Smooth muscle cell of trachea (primary cell): ENCODE data around the gene IMPDH2. TPM values are rescaled to one million over a fixed set of nuclear protein-coding genes. Genes with fewer than 3 reads are reported as not detected.

Experiments
- total RNA-seq: library from RNA; depleted of rRNA; stranded (reverse); fragments of >200 nt; gene quantifications from 2 replicates; pipeline ENCODE4 v1.2.1, GENCODE V29; 2014

IMPDH2 gene
- total RNA-seq: 335 and 458 TPM in 2 replicates

DNA sequence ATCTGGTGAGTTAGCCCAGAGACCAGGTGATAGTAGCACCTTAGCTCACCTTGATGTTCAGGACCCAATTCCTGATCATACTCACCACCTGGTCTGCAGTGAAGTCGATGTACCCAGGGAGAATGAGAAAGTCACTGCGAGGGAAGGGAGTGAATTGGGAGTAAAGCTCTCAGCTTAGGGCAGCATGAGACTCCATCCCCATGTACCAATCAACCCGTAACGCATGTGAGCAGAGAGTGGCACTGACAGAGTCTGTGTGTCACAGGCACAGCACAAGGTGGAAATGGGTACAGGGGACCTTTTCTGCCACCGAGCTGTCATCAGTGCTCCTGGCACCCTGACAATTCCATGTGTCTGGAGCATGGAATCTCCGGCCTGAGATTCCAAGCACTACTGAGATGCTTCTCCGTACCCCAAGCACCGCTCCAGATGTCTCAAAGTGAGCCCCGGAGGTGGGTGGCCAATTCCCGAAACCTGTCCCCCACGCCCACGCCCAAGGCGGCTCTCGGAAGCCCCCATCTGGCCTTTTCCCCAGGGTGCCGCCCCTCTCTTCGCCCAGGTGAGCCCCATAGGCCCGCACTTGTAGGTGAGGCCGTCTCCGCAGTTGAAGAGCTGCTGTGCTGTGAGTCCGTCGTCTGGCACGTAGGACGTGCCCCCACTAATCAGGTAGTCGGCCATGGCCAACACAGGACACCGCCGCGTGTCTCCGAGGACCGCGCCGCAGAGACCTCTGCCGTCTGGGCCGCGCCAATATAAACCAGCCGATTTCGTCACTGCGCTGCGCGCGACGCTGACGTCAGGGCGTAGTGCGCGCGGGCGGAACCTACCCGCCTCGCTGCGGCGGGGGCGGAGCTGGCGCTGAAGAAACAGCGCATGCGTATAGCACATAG is at the start of gene IMPDH2:
Gene IMPDH2, minus strand, starts transcription at position 726 of the 890 bp plus-strand sequence. Its CDS starts 48 bp downstream, at position 678.

DNA sequence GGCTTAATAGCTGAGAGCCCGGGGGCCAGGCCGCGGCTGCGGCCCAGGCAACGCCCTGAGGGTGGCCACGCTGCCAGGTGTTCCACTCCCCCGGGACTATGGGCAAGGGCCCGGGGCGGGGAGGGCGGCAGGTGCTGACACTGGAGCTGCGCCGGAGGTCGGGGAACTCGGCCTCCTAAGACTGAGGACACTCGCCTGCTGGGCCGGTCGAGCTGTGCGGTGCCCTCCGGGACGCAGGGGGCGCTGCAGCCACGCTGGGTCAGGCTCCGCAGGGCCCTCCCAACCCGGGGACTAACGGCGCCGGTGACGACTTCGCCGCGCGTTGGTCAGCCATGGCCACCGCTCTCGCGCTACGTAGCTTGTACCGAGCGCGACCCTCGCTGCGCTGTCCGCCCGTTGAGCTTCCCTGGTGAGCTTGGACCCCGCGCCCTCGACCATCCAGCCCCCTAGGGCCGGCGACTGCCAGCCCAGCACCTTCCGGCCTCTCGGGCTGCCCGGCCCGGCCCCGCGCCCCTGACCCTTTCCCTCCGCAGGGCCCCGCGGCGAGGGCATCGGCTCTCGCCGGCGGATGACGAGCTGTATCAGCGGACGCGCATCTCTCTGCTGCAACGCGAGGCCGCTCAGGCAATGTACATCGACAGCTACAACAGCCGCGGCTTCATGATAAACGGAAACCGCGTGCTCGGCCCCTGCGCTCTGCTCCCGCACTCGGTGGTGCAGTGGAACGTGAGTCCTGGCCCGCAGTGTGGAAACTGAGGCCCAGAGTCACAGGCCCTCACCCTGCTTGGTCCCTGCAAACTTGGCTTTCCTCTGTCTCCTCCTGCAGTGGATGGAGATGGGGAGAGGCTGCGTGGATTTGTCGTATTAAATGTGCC is 7.1 kb downstream of the IMPDH2 start, which contains the start of gene NDUFAF3:
Gene NDUFAF3, plus strand, starts transcription at position 309 of the 875 bp plus-strand sequence. Its CDS starts 24 bp downstream, at position 333.

DNA sequence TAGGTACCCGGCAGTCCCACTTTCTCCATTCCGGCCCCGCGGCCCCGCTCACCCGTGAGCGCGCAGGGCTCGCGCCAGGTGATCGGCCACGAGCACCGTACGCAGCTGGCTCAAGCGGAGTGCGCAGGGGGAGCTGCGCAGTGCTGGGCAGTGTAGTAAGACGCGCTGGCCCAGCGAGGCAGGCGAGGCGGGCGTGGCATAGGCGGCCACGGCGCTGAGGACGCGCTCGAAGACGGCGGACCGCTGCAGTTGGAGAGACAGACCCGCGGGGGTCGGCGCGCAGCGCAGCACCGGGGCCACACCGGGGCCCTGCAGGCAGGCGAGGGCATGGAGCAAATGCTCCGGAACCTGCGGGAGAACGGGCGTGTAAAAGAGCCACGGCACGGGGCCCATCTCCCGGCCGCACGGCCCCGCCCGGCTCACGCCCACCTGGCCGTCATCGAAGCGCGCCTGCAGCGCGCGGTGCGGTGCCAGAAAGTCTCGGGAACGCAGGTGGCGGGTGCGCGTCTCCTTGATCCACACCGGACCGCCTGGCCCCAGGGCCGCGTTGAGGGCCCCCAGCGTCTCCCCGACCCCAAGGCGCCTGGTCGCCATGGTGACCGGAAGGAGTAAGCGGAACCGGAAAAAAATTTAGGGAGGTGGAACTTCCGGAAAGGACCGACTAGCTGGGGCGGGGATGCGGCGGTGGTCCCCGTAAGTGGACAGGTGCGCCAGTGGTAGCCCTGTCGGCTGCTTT is 11.1 kb downstream of the IMPDH2 start, which contains the start of gene DALRD3:
Gene DALRD3, minus strand, starts transcription at position 610 of the 736 bp plus-strand sequence. Its CDS starts 16 bp downstream, at position 594.

DNA sequence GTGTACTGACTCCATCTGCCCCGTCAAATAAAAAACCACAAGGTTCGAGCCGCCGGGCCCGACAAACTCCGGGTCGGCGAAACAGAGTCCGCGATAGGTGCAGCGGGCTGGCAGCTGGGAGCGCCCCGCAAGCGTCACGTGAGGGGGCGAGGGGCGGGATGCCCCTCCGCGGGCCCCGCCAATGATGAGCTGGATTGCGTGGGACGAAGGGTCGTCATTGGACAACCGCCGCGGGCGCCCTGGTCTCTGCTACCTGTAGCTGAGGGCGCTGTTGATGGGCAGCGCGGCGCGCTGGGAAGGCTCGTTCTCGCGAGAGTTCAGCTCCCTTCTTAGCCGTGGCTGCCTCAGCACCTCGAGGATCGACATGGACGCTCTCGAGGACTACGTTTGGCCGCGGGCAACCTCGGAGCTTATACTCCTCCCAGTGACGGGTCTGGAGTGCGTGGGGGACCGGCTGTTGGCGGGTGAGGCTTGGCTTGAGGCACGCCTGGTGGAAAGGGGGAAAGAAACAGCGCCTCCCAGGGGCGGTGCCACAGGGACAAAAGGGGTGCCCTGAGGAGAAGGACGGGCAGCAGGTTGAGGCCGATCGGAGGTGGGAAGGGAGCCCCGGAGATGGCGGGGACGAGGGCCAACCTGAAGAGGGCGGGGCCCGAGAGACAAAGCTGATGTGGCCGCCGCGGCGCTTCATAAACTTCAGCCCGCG is 22.0 kb downstream of the IMPDH2 start, which contains the start of gene WDR6:
Gene WDR6, plus strand, starts transcription at position 324 of the 703 bp plus-strand sequence. Its CDS starts 41 bp downstream, at position 365.

DNA sequence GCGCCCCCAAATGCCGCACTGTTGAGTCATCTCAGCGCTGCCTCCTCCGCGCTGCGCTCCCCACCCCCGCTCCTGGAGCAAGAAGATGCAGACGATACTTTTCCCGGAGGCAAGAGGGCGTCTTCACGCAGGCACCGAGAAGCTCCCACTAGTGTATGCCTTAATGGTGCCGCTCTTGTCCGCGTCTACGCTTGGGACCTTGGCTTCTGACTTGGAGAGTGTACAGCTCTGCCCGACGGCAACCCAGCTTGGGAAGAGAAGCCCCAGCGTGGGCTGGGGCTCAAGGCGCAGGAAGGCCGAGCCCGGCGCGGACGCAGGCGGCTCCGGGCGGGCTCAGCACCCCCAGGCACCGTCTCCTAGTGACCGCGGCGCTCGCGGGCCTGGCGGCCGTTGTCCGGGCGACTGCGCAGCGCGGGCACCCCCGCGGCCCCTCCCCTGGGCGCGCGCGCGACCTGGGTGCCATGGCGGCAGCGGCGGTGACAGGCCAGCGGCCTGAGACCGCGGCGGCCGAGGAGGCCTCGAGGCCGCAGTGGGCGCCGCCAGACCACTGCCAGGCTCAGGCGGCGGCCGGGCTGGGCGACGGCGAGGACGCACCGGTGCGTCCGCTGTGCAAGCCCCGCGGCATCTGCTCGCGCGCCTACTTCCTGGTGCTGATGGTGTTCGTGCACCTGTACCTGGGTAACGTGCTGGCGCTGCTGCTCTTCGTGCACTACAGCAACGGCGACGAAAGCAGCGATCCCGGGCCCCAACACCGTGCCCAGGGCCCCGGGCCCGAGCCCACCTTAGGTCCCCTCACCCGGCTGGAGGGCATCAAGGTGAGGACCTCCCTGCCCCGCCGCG is 39.2 kb downstream of the IMPDH2 start, which contains the start of gene P4HTM:
Gene P4HTM, plus strand, starts transcription at position 446 of the 840 bp plus-strand sequence. Its CDS starts 16 bp downstream, at position 462.

Other genes starting within 250 kb of the IMPDH2 start
- 34.9 and 35.9 TPM in 2 replicates for gene PRKAR2A, start 181.5 kb downstream of the IMPDH2 start, total RNA-seq
- 18.5 and 28.8 TPM in 2 replicates for gene SLC25A20, start 130.5 kb downstream of the IMPDH2 start, total RNA-seq
- gene ARIH2, start 110.6 kb downstream of the IMPDH2 start, total RNA-seq: 64.4 and 72.0 TPM in 2 replicates
- 36.5 and 58.7 TPM in 2 replicates for gene P4HTM, start 39.2 kb downstream of the IMPDH2 start, total RNA-seq
- gene WDR6, start 22.0 kb downstream of the IMPDH2 start, total RNA-seq: 75.3 and 99.4 TPM in 2 replicates
- 63.6 and 66.0 TPM in 2 replicates for gene DALRD3, start 10.8 kb downstream of the IMPDH2 start, total RNA-seq
- gene NDUFAF3, start 7.3 kb downstream of the IMPDH2 start, total RNA-seq: 67.8 and 109 TPM in 2 replicates
- 82.6 and 82.7 TPM in 2 replicates for gene QRICH1, start 64.7 kb upstream of the IMPDH2 start, total RNA-seq
- gene QARS1, start 75.4 kb upstream of the IMPDH2 start, total RNA-seq: 319 and 442 TPM in 2 replicates
- gene USP19, start 91.4 kb upstream of the IMPDH2 start, total RNA-seq: 64.4 and 72.6 TPM in 2 replicates
- gene LAMB2, start 103.7 kb upstream of the IMPDH2 start, total RNA-seq: 580 and 1,305 TPM in 2 replicates
- gene CCDC71, start 136.9 kb upstream of the IMPDH2 start, total RNA-seq: 21.8 and 31.1 TPM in 2 replicates
- 43.6 and 58.7 TPM in 2 replicates for gene KLHDC8B, start 142.2 kb upstream of the IMPDH2 start, total RNA-seq
- 1.3 and 2.3 TPM in 2 replicates for gene C3orf62, start 247.8 kb upstream of the IMPDH2 start, total RNA-seq